HCT116 (cell line): ENCODE data around the gene GPR39. TPM values are rescaled to one million over a fixed set of nuclear protein-coding genes. Genes with fewer than 3 reads are reported as not detected.

ENCODE experiments used
- ATAC-seq: fragments of 200-7000 bp; cut with Tn5 transposase; 2 replicates; pipeline ENCODE4 v1.9.1; 2020; ENCODE audit warnings: mild to moderate bottlenecking, moderate library complexity
- BruUV-seq: library from RNA; stranded (reverse); fragments of 400-500 nt; replicated peaks from 2 replicates; lab custom pipeline; 2021; lab: Mats Ljungman, UMichigan
- CTCF ChIA-PET: fragments of 300-600 bp; sonication (Branson Sonifier 250); formaldehyde crosslinking; loops from one replicate; lab custom pipeline; 2021; ENCODE audit warnings: antibody characterized with exemption; lab: Charles Lee
- POLR2A ChIA-PET: fragments of 300-600, 350-600 bp; sonication (Branson Sonifier 250); formaldehyde crosslinking; loops from one replicate; lab custom pipeline; 2021; ENCODE audit warnings: antibody characterized with exemption; lab: Charles Lee
- RAD21 ChIA-PET, 2 experiments: fragments of 300-600 bp; sonication (Branson Sonifier 250); formaldehyde crosslinking; loops; one replicate each; lab custom pipeline; 2023; ENCODE audit warnings: low total read pairs in 2 of 2; ENCODE audit not compliant: uncharacterized antibody in 2 of 2, unreplicated experiment in 2 of 2, low non-redundant PET in 1 of 2; lab: Charles Lee
- DNase-seq: peaks from one replicate; pipeline ENCODE4 v3.0.0-alpha.2; 2010; ENCODE audit warnings: low read depth, low spot score
- H2AFZ ChIP-seq: fragments of 200-600 bp; shearing (Covaris generic), sonication (generic); 2 replicates; pipeline ENCODE4 v1.6.1; 2017; ENCODE audit warnings: low read depth, mixed run types, mixed read lengths, antibody characterized with exemption, low read length; ENCODE audit not compliant: poor library complexity, severe bottlenecking
- H3K27ac ChIP-seq: 2 replicates; pipeline ENCODE4 v1.5.1; 2012; ENCODE audit warnings: low read depth, low read length
- H3K27me3 ChIP-seq: fragments of 200-600 bp; sonication (generic); 2 replicates; pipeline ENCODE4 v1.6.1; 2016; ENCODE audit warnings: mixed run types, low read length, mixed read lengths; ENCODE audit not compliant: insufficient read depth
- H3K36me3 ChIP-seq, 2 experiments: fragments of 200-500 bp in 1 of 2; fragments of 200-600 bp in 1 of 2; sonication (Bioruptor generic) in 1 of 2; sonication (generic) in 1 of 2; 2 replicates each; pipeline versions ENCODE4 v1.5.1 to v1.6.1; 2014 to 2016; ENCODE audit warnings: low read length in 2 of 2, inconsistent platforms in 1 of 2, mixed read lengths in 1 of 2, mixed run types in 1 of 2; ENCODE audit not compliant: insufficient read depth in 2 of 2, control insufficient read depth in 1 of 2
- H3K4me1 ChIP-seq, 2 experiments: fragments of 200-600 bp in 1 of 2; sonication (generic) in 1 of 2; 2 replicates each; pipeline versions ENCODE4 v1.5.1 to v1.6.1; 2012 to 2017; ENCODE audit warnings: low read length in 2 of 2, inconsistent platforms in 1 of 2, mild to moderate bottlenecking in 1 of 2, mixed read lengths in 1 of 2, mixed run types in 1 of 2, moderate library complexity in 1 of 2; ENCODE audit not compliant: insufficient read depth in 2 of 2, control insufficient read depth in 1 of 2
- H3K4me2 ChIP-seq: fragments of 200-600 bp; sonication (generic); 2 replicates; pipeline ENCODE4 v1.6.1; 2017; ENCODE audit warnings: mixed run types, low read length, mixed read lengths
- H3K4me3 ChIP-seq, 2 experiments: fragments of 200-600 bp in 1 of 2; sonication (generic) in 1 of 2; replicated peaks in 1 of 2; 2 replicates each; pipeline ENCODE4 v1.5.1; 2011 to 2016; ENCODE audit warnings: low read length in 2 of 2, control low read depth in 1 of 2, low read depth in 1 of 2, mild to moderate bottlenecking in 1 of 2, mixed read lengths in 1 of 2, mixed run types in 1 of 2
- H3K79me2 ChIP-seq: fragments of 200-600 bp; sonication (generic); 2 replicates; pipeline ENCODE4 v1.6.1; 2017; ENCODE audit warnings: mild to moderate bottlenecking, mixed run types, low read length, moderate library complexity, mixed read lengths; ENCODE audit not compliant: insufficient read depth
- H3K9ac ChIP-seq: fragments of 200-600 bp; sonication (generic); 2 replicates; pipeline ENCODE4 v1.6.1; 2016; ENCODE audit warnings: low read length, mixed read lengths
- H3K9me2 ChIP-seq: fragments of 200-600 bp; sonication (generic), shearing (Covaris generic); 2 replicates; pipeline ENCODE4 v1.6.1; 2017; ENCODE audit warnings: mixed run types, mild to moderate bottlenecking, moderate library complexity; ENCODE audit not compliant: insufficient read depth
- H3K9me3 ChIP-seq, 2 experiments: fragments of 200-500 bp in 1 of 2; fragments of 200-600 bp in 1 of 2; sonication (Bioruptor generic) in 1 of 2; sonication (generic) in 1 of 2; 2 replicates each; pipeline ENCODE4 v1.6.1; 2014 to 2017; ENCODE audit warnings: low read length in 2 of 2, mixed read lengths in 2 of 2, inconsistent platforms in 1 of 2, low read depth in 1 of 2, mild to moderate bottlenecking in 1 of 2, mixed run types in 1 of 2, moderate library complexity in 1 of 2; ENCODE audit not compliant: control insufficient read depth in 1 of 2, insufficient read depth in 1 of 2
- H4K20me1 ChIP-seq: fragments of 200-600 bp; sonication (generic), shearing (Covaris generic); 2 replicates; pipeline ENCODE4 v1.6.1; 2017; ENCODE audit warnings: mixed run types, mild to moderate bottlenecking, moderate library complexity; ENCODE audit not compliant: insufficient read depth
- ATF3 ChIP-seq: IDR thresholded peaks from 2 replicates; pipeline ENCODE4 v1.6.1; 2012
- CTCF ChIP-seq, 3 experiments: fragments of 200-600 bp in 1 of 3; sonication (generic) in 1 of 3; IDR thresholded peaks in 2 of 3; conservative IDR thresholded peaks in 1 of 3; 2 replicates each; pipeline ENCODE4 v1.5.1; 2012 to 2017; ENCODE audit warnings: low read depth in 2 of 3, low read length in 2 of 3, antibody characterized with exemption in 1 of 3, borderline replicate concordance in 1 of 3, control low read depth in 1 of 3, mild to moderate bottlenecking in 1 of 3, mixed read lengths in 1 of 3, mixed run types in 1 of 3, moderate library complexity in 1 of 3; ENCODE audit not compliant: insufficient read depth in 1 of 3
- EGR1 ChIP-seq: IDR thresholded peaks from 2 replicates; pipeline ENCODE4 v1.6.1; 2012; ENCODE audit warnings: low read depth
- ELF1 ChIP-seq: IDR thresholded peaks from 2 replicates; pipeline ENCODE4 v1.6.1; 2012; ENCODE audit warnings: low read depth, borderline replicate concordance
- EZH2 ChIP-seq: fragments of 200-600 bp; sonication (generic); IDR thresholded peaks from 2 replicates; pipeline ENCODE4 v1.6.1; 2017; ENCODE audit warnings: antibody characterized with exemption, mixed run types
- EZH2phosphoT487 ChIP-seq: fragments of 200-600 bp; IDR thresholded peaks from 2 replicates; pipeline ENCODE4 v1.6.1; 2018; ENCODE audit warnings: antibody characterized with exemption, borderline replicate concordance
- JUND ChIP-seq: IDR thresholded peaks from 2 replicates; pipeline ENCODE4 v1.6.1; 2012
- MAX ChIP-seq: IDR thresholded peaks from 2 replicates; pipeline ENCODE4 v1.6.1; 2012
- POLR2AphosphoS5 ChIP-seq: IDR thresholded peaks from 2 replicates; pipeline ENCODE4 v1.6.1; 2011; ENCODE audit warnings: mild to moderate bottlenecking, low read depth, low read length, moderate library complexity
- RAD21 ChIP-seq: IDR thresholded peaks from 2 replicates; pipeline ENCODE4 v1.6.1; 2012; ENCODE audit warnings: low read depth, mild to moderate bottlenecking
- REST ChIP-seq: IDR thresholded peaks from 2 replicates; pipeline ENCODE4 v1.6.1; 2012; ENCODE audit warnings: low read depth
- SIN3A ChIP-seq: IDR thresholded peaks from 2 replicates; pipeline ENCODE4 v1.6.1; 2012; ENCODE audit warnings: low read depth
- SRF ChIP-seq: IDR thresholded peaks from 2 replicates; pipeline ENCODE4 v1.6.1; 2012; ENCODE audit warnings: low read depth
- TCF7L2 ChIP-seq: IDR thresholded peaks from 2 replicates; pipeline ENCODE4 v1.7.0; 2011; ENCODE audit warnings: borderline replicate concordance, inconsistent platforms; ENCODE audit not compliant: insufficient read depth, insufficient read length; ENCODE audit errors: extremely low read depth
- YY1 ChIP-seq: IDR thresholded peaks from 2 replicates; pipeline ENCODE4 v1.6.1; 2011; ENCODE audit warnings: low read length, low read depth, moderate library complexity, mild to moderate bottlenecking; ENCODE audit not compliant: insufficient replicate concordance; ENCODE audit errors: extremely low read depth
- ZBTB33 ChIP-seq: IDR thresholded peaks from 2 replicates; pipeline ENCODE4 v1.6.1; 2011; ENCODE audit warnings: mild to moderate bottlenecking, low read length, moderate library complexity; ENCODE audit not compliant: insufficient replicate concordance; ENCODE audit errors: extremely low read depth
- intact Hi-C: fragments of 100-400 bp; cut with micrococcal nuclease; formaldehyde crosslinking; loops from 2 replicates; pipeline ENCODE4 v1.10.0; 2022
- total RNA-seq: library from RNA; stranded (reverse); gene quantifications from one replicate; pipeline ENCODE4 v1.2.1, GENCODE V29; 2021; ENCODE audit not compliant: unreplicated experiment

GPR39 gene
- total RNA-seq, 1 experiment from 2014 or later: 5.1 TPM

- Histone ChIP-seq H3K9ac (no peak overlapping the region), H3K9me2 (no peaks in the 10 kb centered on the region), H3K27ac (no peak overlapping the region), H3K4me2 (no peak overlapping the region), H3K4me1 (no peaks in the 10 kb centered on the region), H3K36me3 (no peaks in the 10 kb centered on the region), H2AFZ (no peak overlapping the region), H3K9me3 (no peaks in the 10 kb centered on the region), H3K27me3 (peaks cover 4% of the 10 kb centered on the region; the same call in 1 of the 2 replicates), H3K4me3 (no peak overlapping the region), H4K20me1 (no peaks in the 10 kb centered on the region), H3K79me2 (no peaks in the 10 kb centered on the region)
- ChIA-PET POLR2A (no interaction called here), CTCF (no interaction called here), RAD21 (no interaction called here)
- intact Hi-C loops: no loop called here
- no TSS peak for BruUV-seq
- DNase-seq (no peak), ATAC-seq (no peak)
- no peak for TF ChIP-seq SRF
- TF ChIP-seq EGR1: no peak
- TF ChIP-seq ATF3: no peak
- no peak for TF ChIP-seq EZH2phosphoT487
- TF ChIP-seq EZH2: no peak
- TF ChIP-seq MAX: no peak
- no peak for TF ChIP-seq RAD21
- TF ChIP-seq ELF1: no peak
- no peak for TF ChIP-seq SIN3A
- TF ChIP-seq JUND: no peak
- TF ChIP-seq CTCF (IDR thresholded peaks at IDR 0.05 in 2 of 3, conservative IDR thresholded peaks at IDR 0.05 in 1 of 3; ENCODE audit: borderline replicate concordance in 1 of 3, insufficient read depth in 1 of 3, low read depth in 2 of 3, low read length in 2 of 3): no peak
- TF ChIP-seq REST: no peak
- TF ChIP-seq ZBTB33: no peak
- TF ChIP-seq POLR2AphosphoS5: no peak
- TF ChIP-seq YY1: no peak
- TF ChIP-seq TCF7L2: no peak
Observed at GRCh38 chr2:132641819-132642218, 225.2 kb downstream of the GPR39 start.
